PC-3 (cell line): ENCODE results near the gene PLAAT2. TPM values are rescaled to one million over a fixed set of nuclear protein-coding genes. Genes with fewer than 3 reads are reported as not detected.
"Not testable (repeated sequence)": the region's sequence is repeated elsewhere in the genome, so short reads cannot be mapped to it uniquely, and the experiment has no call there.

Experiments used
- ATAC-seq: fragments of 200-7000 bp; cut with Tn5 transposase; 2 replicates; pipeline ENCODE4 v1.9.1; 2020; ENCODE audit warnings: mild to moderate bottlenecking, moderate library complexity
- BruUV-seq: library from RNA; stranded (reverse); fragments of 400-500 nt; replicated peaks from 2 replicates; lab custom pipeline; 2021; lab: Mats Ljungman, UMichigan
- CTCF ChIA-PET: fragments of 300-600 bp; sonication (Branson Sonifier 250); formaldehyde crosslinking; loops from one replicate; lab custom pipeline; 2022; ENCODE audit warnings: antibody characterized with exemption; lab: Charles Lee
- POLR2A ChIA-PET: fragments of 300-600 bp; sonication (Branson Sonifier 250); formaldehyde crosslinking; loops from one replicate; lab custom pipeline; 2022; ENCODE audit warnings: antibody characterized with exemption; ENCODE audit not compliant: unreplicated experiment; lab: Charles Lee
- DNase-seq: peaks from one replicate; pipeline ENCODE4 v3.0.0-alpha.2; 2015
- H2AFZ ChIP-seq: fragments of 300-600 bp; sonication (generic); 2 replicates; pipeline ENCODE4 v1.6.0; 2016; ENCODE audit warnings: antibody characterized with exemption, low read length
- H3F3A ChIP-seq: fragments of 300-600 bp; sonication (generic); one replicate; pipeline ENCODE4 v1.6.0; 2017; ENCODE audit warnings: antibody characterized with exemption, low read length, control low read depth, mild to moderate bottlenecking; ENCODE audit not compliant: unreplicated experiment
- H3K27ac ChIP-seq: fragments of 300-600 bp; sonication (generic); 2 replicates; pipeline ENCODE4 v1.5.1; 2016; ENCODE audit warnings: mild to moderate bottlenecking, low read length
- H3K27me3 ChIP-seq: fragments of 300-600 bp; sonication (generic); 2 replicates; pipeline ENCODE4 v1.6.1; 2016; ENCODE audit warnings: low read length, mixed read lengths
- H3K36me3 ChIP-seq: fragments of 300-600 bp; sonication (generic); 2 replicates; pipeline ENCODE4 v1.6.1; 2016; ENCODE audit warnings: low read depth, mixed run types, low read length, mixed read lengths
- H3K4me1 ChIP-seq: fragments of 300-600 bp; sonication (generic); 2 replicates; pipeline ENCODE4 v1.5.1; 2016; ENCODE audit warnings: low read length; ENCODE audit not compliant: insufficient read depth
- H3K4me2 ChIP-seq: fragments of 300-600 bp; sonication (generic); 2 replicates; pipeline ENCODE4 v1.6.0; 2016; ENCODE audit warnings: low read length
- H3K4me3 ChIP-seq: fragments of 300-600 bp; sonication (generic); 2 replicates; pipeline ENCODE4 v1.5.1; 2016; ENCODE audit warnings: mild to moderate bottlenecking, low read length, mixed read lengths
- H3K79me2 ChIP-seq: fragments of 300-600 bp; sonication (generic); 2 replicates; pipeline ENCODE4 v1.6.1; 2017; ENCODE audit warnings: low read length, mixed read lengths
- H3K9ac ChIP-seq: fragments of 300-600 bp; sonication (generic); 2 replicates; pipeline ENCODE4 v1.6.0; 2016; ENCODE audit warnings: mild to moderate bottlenecking, low read length
- H3K9me2 ChIP-seq: fragments of 300-600 bp; sonication (generic); replicated peaks from 2 replicates; pipeline ENCODE4 v1.6.1; 2016; ENCODE audit warnings: mixed run types, low read length, mixed read lengths
- H3K9me3 ChIP-seq: fragments of 300-600 bp; sonication (generic); 2 replicates; pipeline ENCODE4 v1.6.1; 2016; ENCODE audit warnings: low read length, mixed read lengths
- H4K20me1 ChIP-seq: fragments of 300-600 bp; sonication (generic); 2 replicates; pipeline ENCODE4 v1.6.1; 2016; ENCODE audit warnings: low read length, mixed read lengths
- EZH2 ChIP-seq: fragments of 300-600 bp; sonication (generic); IDR thresholded peaks from one replicate; pipeline ENCODE4 v1.6.1; 2017; ENCODE audit warnings: antibody characterized with exemption, mild to moderate bottlenecking, low read length; ENCODE audit not compliant: unreplicated experiment
- EZH2phosphoT487 ChIP-seq: fragments of 300-600 bp; sonication (generic); IDR thresholded peaks from 2 replicates; pipeline ENCODE4 v1.6.1; 2018; ENCODE audit warnings: mild to moderate bottlenecking, antibody characterized with exemption, low read length, borderline replicate concordance
- intact Hi-C: fragments of 100-400 bp; cut with micrococcal nuclease; formaldehyde crosslinking; loops from 2 replicates; pipeline ENCODE4 v1.9.0; 2023
- total RNA-seq: library from RNA; depleted of rRNA; stranded (reverse); fragments of >200 nt; gene quantifications from 2 replicates; pipeline ENCODE4 v1.2.3, GENCODE V29; 2014
- TF ChIP-seq, protein P1 (sequence below): fragments of 300-600 bp; sonication (generic); conservative IDR thresholded peaks from 2 replicates; pipeline ENCODE4 v1.5.1; 2017; ENCODE audit warnings: antibody characterized with exemption, low read depth, mild to moderate bottlenecking, low read length

The PLAAT2 gene
- total RNA-seq, 1 experiment from 2014 or later = 5.6 TPM

DNA sequence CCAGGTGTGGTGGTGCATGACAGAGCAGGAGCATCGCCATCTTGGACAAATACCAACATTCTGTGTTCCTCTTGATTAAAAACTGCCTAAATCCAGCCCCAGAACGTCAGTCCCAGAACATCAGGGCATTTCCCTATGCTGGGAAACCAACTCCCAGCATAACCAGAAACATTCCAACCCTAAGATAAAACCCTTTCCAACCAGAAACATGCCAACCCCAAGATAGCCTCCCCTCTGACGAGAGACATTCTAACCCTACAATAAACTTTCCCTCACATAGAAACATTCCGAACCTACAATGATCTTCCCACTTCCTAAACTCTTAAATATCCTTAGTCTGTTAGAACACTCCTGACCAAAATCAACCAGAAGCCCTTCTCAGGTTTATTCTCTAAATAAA is 15.0 kb downstream of the PLAAT2 start:
- no peaks in the 10 kb centered on the region for H3K36me3 ChIP-seq
- ATAC-seq (no peak), DNase-seq (no peak)
- no peaks in the 10 kb centered on the region for H3K79me2 ChIP-seq
- no peaks in the 10 kb centered on the region for H3K9me2 ChIP-seq
- H3K9ac ChIP-seq = no peak overlapping the region
- no peaks in the 10 kb centered on the region for H3F3A ChIP-seq
- no peak overlapping the region for H3K4me2 ChIP-seq
- no peaks in the 10 kb centered on the region for H3K27me3 ChIP-seq
- intact Hi-C loops = no loop called here
- no peak overlapping the region for H3K4me3 ChIP-seq
- H3K4me1 ChIP-seq = peaks cover 8% of the 10 kb centered on the region; the same call in 1 of the 2 replicates
- no peaks in the 10 kb centered on the region for H4K20me1 ChIP-seq
- no TSS peak for BruUV-seq
- ChIA-PET POLR2A (no interaction called here), CTCF (no interaction called here)
- H3K9me3 ChIP-seq = no peaks in the 10 kb centered on the region
- H3K27ac ChIP-seq = no peak overlapping the region
- no peak for TF ChIP-seq EZH2phosphoT487
- TF ChIP-seq, protein P1, sequence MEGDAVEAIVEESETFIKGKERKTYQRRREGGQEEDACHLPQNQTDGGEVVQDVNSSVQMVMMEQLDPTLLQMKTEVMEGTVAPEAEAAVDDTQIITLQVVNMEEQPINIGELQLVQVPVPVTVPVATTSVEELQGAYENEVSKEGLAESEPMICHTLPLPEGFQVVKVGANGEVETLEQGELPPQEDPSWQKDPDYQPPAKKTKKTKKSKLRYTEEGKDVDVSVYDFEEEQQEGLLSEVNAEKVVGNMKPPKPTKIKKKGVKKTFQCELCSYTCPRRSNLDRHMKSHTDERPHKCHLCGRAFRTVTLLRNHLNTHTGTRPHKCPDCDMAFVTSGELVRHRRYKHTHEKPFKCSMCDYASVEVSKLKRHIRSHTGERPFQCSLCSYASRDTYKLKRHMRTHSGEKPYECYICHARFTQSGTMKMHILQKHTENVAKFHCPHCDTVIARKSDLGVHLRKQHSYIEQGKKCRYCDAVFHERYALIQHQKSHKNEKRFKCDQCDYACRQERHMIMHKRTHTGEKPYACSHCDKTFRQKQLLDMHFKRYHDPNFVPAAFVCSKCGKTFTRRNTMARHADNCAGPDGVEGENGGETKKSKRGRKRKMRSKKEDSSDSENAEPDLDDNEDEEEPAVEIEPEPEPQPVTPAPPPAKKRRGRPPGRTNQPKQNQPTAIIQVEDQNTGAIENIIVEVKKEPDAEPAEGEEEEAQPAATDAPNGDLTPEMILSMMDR = no peak
- TF ChIP-seq EZH2 = no peak
- no peak overlapping the region for H2AFZ ChIP-seq

DNA sequence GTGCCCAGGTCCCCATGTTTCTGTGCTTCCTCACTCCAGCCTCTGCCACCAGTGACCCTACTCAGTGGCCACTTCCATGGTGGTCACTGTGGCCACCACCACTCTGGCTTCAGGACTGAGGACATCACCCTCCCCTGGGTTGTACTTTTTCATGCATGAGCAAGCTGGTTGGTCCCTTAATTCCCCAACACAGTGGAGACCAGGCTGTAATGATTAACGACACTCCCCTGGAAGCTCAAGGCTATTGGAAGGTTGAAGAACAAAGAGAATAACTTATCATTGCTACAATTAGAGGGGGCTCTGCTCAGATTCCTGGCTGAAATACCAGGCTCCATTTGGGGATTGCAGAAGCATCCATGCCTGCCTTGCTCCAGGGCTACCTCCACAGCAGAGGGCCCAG is 16.1 kb downstream of the PLAAT2 start:
- Histone ChIP-seq H4K20me1 (no peaks in the 10 kb centered on the region), H3K36me3 (no peaks in the 10 kb centered on the region), H3F3A (no peaks in the 10 kb centered on the region), H3K27me3 (no peaks in the 10 kb centered on the region), H3K4me3 (no peak overlapping the region), H3K9me3 (no peaks in the 10 kb centered on the region), H3K79me2 (no peaks in the 10 kb centered on the region), H3K4me2 (no peak overlapping the region), H3K9me2 (no peaks in the 10 kb centered on the region), H3K9ac (no peak overlapping the region), H3K27ac (no peak overlapping the region), H2AFZ (no peak overlapping the region), H3K4me1 (no peaks in the 10 kb centered on the region)
- BruUV-seq = no TSS peak
- intact Hi-C loops = no loop called here
- ATAC-seq = no peak
- ChIA-PET CTCF (no interaction called here), POLR2A (no interaction called here)
- no peak for TF ChIP-seq EZH2
- TF ChIP-seq EZH2phosphoT487 = no peak
- TF ChIP-seq, protein P1 = no peak
- no peak for DNase-seq

DNA sequence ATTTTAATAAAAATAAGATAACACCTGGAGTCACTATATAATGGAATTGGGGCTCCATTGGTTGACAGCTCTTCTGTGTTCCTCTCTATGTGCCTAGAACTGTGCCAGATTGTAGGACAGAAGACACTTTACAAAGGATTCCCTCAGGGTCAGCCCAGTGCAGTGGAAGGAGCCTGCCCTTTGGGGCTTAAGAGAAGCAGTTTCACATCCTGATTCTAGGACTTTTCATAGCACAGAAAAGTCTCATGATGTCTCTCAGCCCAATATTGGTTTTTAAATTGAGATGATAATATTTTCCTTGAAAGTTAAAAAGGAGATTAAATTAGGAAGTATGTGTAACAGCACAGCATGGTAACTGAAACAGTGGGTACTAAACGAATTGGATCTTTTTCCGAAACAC is 19.5 kb downstream of the PLAAT2 start:
- intact Hi-C loops = no loop called here
- CTCF ChIA-PET = no interaction called here
- Histone ChIP-seq H3K36me3 (no peaks in the 10 kb centered on the region), H3K9me3 (no peaks in the 10 kb centered on the region), H4K20me1 (no peaks in the 10 kb centered on the region), H3F3A (no peaks in the 10 kb centered on the region), H2AFZ (no peak overlapping the region), H3K79me2 (no peaks in the 10 kb centered on the region), H3K27me3 (no peaks in the 10 kb centered on the region), H3K9me2 (no peaks in the 10 kb centered on the region), H3K4me3 (no peak overlapping the region), H3K4me2 (no peak overlapping the region), H3K4me1 (no peaks in the 10 kb centered on the region), H3K9ac (no peak overlapping the region), H3K27ac (no peak overlapping the region)
- TF ChIP-seq EZH2 = no peak
- no peak for TF ChIP-seq EZH2phosphoT487
- TF ChIP-seq, protein P1 = no peak
- no peak for DNase-seq
- POLR2A ChIA-PET = no interaction called here
- no peak for ATAC-seq
- no TSS peak for BruUV-seq

DNA sequence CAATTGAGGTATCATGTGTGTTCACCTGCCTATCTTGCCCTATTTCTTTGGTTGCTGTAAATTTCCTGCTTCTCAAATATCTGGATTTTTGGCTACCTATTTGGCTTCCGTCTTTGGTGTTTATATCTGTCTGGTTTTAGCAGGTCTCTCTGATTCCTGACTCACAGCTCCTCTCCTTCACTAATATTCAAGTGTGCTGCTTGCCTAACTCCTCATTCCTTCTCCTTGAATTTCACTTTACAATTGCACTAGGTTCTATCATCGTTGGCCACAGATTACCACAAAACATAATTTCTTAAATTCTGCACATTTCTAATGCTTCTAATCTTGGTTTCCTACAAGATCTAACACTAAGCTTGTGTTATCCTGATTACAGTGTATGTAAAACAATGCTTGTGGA is 20.7 kb downstream of the PLAAT2 start:
- H3K79me2 ChIP-seq, POLR2A ChIA-PET, DNase-seq, H3K4me1 ChIP-seq, H3K27ac ChIP-seq, H3K9me2 ChIP-seq, H2AFZ ChIP-seq, H3K9ac ChIP-seq, H3K27me3 ChIP-seq, BruUV-seq, H3K4me3 ChIP-seq, H3K36me3 ChIP-seq, CTCF ChIA-PET, H3F3A ChIP-seq, H3K9me3 ChIP-seq, intact Hi-C loops, H4K20me1 ChIP-seq, H3K4me2 ChIP-seq, ATAC-seq: not testable (repeated sequence)
